Stimulated activated naive CD4-positive, alpha-beta T cell treated with Interleukin-2 at 50 U/mL for 16 hours (primary cell): Measurements from ENCODE around the gene USP11.

Source experiments
- DNase-seq: peaks from one replicate; lab custom pipeline; 2025; lab: John Stamatoyannopoulos, UW

Gene USP11

DNA sequence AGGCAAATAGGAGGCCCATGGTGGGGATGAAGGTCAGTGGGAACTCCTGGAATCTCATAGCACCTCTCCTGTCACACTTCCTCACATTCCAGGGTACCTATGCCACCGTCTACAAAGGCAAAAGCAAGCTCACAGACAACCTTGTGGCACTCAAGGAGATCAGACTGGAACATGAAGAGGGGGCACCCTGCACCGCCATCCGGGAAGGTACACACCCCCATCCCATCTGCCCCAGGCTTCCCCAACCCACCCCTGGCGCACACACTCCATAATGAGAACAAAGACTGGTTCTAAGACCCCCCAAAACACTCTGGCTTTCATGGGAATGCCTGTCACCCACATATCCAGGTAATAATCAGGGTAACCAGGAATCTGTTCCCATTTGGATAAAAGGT is 7.9 kb upstream of the USP11 start:
- DNase-seq = no peak

DNA sequence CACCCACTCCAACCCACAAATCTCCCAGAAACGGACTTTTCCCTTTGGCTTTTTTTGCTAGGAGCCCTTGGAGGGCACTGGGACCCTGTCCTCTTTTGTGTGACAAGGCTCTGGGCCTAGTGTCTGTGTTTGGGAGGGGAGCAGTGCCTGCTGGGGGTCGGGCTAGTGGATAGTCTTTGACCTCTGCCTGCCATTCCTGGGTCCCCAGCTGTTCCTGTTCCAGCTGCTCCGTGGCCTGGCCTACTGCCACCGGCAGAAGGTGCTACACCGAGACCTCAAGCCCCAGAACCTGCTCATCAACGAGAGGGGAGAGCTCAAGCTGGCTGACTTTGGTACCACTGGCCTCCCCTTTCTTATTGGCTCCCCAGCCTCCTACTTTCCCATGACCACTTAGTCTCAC is 6.7 kb upstream of the USP11 start:
- DNase-seq = no peak

DNA sequence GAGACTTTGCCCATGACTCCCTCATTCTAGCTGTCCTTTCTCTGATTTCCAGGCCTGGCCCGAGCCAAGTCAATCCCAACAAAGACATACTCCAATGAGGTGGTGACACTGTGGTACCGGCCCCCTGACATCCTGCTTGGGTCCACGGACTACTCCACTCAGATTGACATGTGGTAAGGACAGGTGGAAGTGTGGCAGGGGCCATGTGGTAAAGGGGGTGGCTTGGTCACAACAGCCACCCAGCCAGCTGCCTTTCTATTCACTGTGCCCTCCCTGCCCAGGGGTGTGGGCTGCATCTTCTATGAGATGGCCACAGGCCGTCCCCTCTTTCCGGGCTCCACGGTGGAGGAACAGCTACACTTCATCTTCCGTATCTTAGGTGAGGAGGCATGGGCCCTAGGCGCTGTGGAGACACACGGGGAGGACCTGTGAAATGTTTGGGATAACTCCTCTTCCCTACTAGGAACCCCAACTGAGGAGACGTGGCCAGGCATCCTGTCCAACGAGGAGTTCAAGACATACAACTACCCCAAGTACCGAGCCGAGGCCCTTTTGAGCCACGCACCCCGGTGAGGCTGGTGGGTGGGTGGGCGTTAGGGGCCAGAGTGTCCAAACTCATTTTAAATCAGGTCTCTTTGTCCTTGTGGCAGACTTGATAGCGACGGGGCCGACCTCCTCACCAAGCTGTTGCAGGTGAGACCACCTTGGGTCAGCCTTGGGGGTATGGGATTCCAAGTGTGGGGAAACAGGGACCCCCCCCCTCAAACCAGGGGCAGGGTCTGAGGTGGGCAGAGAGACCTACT is 6.1 kb upstream of the USP11 start:
- no peak for DNase-seq

DNA sequence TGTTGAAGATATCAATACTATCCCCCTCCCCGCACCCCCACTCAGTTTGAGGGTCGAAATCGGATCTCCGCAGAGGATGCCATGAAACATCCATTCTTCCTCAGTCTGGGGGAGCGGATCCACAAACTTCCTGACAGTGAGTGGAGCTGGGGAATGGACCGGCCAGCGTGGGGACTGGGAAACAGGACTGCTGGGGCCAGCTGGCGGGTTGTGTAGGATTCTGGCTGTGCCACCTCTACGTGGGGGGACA is 5.5 kb upstream of the USP11 start:
- no peak for DNase-seq

DNA sequence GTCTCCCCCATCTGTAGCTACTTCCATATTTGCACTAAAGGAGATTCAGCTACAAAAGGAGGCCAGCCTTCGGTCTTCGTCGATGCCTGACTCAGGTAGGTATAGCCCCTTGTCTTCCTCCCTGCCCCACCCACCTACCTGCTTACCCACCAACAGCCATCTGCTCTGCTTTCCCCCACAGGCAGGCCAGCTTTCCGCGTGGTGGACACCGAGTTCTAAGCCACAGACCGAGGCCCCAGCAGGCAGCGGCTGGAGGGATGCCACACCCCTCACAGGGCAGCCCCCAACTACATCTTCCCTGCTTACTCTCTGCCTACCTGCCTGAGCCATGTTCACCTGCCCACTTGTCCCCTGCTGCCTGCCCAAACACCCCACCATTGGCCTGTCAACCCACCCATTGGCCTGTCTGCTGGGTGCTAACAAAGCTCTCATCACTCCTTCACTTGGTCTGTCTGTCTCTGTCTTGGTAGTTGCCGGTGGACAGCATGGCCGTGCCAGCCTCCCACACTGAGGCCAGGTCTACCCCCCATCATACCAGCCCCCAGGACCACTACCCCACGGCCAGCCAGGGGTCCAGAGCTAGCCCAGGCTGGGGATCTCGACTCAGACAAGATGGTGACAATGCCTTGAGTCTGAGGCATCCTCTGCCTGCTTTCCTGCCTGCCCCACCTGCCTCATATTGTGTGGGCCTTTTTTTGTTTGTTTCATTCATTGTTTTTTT is 4.1 kb upstream of the USP11 start:
- no peak for DNase-seq

DNA sequence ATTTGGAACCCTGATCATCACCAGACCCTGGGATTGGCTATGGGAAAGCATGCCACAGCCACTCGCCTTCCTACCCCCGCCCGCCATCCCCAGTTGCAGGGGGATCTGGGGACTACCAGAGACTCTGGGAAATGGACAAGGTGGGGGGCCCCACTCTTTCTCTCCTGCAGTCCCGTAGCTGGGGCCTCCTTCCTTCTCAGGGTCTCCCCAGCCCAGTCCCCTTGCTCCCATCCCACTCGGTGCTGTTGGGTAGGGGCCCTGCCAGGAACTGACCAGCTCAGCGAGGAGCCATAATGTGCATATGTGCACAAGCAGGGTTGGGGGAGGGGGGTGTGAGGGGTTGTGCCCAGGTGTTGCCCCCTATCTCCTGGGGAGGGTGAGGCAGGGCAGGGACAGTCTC is 3.4 kb upstream of the USP11 start:
- no peak for DNase-seq

DNA sequence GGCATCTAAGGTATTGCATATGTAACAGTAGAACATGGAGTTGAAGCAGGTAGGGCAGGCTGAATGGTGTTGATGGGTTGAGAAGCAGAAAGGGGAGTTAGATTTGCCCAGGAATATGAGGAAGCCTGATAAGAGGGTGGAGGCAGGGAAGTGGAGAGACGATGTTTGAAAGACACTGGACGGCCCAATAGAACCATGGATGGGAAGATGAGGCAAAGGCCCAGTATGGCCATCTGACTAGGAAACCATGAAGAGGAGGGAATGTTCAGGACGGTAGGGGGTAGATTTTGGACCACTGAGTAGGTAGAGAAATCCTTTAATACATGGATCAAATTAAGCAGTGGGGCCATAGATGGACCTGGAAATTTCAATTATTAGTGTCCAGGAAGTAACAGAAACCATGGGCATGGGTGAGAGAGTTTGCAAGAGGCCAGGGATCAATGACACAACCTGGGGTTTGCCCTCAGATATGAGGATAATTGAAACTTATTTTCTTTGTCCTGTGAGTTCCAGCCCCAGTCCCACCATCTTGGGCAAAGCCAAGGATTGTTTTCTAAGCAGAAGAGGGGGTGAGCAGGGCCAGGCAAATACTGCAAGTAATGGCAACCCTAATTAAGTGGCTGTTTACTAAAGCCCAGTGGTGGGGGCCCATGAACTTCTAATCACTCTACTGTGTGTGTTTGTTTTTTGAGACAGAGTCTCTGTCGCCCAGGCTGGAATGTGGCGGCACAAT is 2.5 kb upstream of the USP11 start:
- DNase-seq = no peak

DNA sequence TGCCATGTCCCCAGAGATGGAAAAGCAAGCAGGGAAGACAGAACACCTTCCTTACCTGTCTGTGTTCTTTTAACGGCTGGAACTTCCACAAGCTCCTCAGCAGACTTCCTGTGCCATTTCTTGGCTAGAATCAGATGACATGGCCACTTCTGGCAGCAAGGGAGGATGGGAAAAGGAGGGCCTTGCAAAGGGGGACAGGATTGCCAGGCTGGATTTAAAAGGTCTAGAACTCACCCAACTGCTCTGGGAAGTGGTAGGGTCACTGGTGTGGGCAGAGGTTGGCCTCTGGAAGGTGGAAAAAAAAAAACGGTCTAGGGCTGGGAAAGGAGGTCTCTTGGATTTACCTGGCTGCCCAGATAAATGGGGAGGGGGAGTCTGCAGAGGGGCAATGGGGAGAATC is 1.6 kb upstream of the USP11 start:
- DNase-seq = no peak

DNA sequence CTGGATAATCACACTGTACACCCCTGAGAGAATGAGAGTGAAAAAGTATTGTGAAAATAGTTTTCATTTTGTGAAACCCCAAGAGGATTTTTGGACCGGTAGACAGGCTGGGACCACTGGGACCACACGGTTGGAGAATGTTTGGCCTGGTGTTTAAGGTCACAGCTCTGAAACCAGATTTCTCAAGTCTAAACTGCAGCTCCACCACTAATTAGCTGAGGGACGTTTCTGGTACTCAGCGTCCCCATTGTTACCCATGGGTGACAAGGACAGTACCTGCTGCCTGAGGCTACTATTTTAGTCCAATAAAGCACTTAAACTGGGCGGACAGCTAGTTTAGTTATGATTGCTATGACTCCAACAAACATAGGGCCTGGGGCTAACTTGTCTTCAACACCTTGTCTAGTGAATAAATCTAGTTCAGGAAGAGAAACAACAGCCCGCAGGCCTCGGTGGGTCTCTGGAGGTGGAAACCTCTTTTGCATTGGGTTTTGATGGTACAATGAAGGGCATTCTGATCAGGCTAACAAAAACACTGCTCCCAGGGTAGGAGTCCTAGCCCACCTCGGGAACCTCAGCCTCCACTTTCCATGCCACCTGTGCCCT is 509 bp upstream of the USP11 start:
- DNase-seq = no peak

DNA sequence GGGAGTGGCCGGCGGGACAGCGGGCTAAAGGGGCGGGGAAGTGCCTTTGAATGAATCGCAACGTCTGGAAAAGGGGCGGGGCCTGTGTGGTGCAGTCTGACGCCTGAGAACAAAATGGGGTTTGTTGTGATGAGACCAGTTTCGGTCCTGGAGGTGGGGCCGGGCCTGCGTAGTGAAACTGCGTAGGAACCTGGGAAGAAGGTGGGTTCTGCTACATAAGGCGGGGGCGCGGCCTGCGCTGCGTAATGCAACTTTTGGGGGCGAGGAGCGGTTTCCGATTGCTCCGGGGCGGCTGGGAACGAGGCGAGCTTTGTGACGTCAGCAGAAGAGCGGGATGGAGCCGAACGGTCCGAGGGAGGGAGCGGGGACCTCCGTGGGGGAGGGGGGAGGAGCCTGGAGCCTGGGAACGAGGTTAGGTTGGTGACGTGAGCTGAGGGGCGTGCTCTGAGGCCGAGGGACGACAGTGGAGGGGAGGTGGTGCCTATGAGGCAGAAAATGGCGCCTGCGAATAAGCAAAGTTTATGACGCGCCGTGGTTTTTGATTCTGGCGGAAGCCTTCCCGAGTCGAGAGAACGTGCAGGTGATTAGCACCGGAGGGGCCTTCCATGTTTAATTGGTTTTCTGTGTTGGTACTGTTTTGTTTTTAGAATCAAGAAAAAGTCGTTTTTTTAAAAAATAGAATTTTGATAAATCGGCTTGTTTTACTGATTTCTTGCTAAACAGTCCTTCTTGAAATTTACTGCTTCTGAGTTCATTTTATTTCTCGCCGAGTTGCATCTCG is 714 bp downstream of the USP11 start:
- peak; percentile 94 for DNase-seq

DNA sequence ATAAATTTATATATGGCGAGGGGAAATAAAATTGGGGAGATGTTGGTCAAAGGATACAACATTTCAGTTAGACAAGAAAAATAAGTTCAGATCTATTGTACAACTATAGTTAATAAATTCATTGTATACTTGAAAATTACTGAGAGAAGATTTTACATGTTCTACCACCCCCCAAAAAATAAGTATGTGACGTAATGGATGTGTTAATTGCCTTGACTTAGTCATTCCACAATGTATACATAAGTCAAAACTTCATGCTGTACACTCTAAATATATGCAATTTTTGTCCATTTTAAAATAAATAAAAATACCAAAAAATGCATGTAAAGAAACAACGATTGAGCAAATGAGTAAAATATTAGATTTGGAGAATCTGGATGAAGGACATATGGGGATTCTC is 1.8 kb downstream of the USP11 start:
- no peak for DNase-seq

DNA sequence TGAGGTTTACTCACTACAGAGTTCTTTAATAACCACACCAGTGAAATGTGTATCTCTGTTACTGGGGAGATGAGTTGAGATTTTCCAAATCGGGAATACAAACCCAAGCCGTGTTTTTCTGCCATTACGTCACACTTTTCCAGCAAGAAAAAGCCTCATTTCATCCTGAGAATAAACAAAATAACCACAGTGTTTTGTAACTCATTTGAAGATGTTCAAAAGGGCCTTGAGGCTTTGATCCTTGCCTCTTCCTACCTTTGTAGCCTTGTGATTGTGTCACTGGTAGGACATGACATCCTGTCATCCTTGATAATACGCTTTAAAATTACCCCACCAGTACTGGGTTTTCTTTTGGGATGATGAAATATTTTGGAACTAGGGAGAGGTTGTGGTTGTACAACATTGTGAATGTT is 2.9 kb downstream of the USP11 start:
- DNase-seq = no peak

DNA sequence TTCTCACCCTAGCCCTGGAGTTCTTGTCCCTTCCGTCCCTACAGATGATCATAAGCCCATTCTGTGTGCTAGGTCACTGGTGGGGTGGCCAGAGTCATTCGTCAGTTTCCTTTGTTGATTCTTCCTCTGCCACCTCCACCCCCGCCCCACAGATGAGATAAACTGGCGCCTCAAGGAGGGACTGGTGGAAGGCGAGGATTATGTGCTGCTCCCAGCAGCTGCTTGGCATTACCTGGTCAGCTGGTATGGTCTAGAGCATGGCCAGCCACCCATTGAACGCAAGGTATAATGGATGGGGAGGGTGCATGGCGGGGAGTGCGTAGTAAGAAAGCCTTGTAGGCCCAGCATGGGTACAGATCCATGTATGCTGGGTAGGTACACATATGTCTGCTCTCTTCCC is 6.4 kb downstream of the USP11 start:
- no peak for DNase-seq

DNA sequence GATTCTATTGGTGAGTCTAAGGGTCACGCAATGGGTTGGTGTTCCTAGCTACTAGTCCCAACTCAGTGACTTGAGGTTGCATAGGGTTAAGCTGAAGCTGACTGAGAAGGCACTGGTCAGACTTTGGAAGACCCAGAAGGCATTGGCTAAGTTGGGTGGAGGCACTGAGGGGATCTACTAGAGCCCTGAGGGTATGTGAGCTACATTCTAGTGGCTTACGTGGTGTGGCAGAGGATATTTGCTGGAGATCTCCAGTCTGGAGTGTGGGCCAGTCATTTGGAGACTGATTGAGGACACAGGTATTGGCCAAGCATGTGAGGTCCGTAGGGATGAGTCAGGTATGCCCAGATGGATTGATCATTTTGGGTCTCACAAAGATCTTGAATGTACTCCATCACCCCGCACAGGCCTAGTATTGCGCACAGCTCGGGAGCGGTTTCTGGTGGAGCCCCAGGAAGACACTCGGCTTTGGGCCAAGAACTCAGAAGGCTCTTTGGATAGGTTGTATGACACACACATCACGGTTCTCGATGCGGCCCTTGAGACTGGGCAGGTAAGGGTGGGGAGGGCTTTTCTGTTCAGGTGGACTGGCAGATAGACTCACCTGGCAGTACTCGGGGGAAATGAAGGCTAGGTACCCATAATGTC is 7.2 kb downstream of the USP11 start:
- DNase-seq = no peak

DNA sequence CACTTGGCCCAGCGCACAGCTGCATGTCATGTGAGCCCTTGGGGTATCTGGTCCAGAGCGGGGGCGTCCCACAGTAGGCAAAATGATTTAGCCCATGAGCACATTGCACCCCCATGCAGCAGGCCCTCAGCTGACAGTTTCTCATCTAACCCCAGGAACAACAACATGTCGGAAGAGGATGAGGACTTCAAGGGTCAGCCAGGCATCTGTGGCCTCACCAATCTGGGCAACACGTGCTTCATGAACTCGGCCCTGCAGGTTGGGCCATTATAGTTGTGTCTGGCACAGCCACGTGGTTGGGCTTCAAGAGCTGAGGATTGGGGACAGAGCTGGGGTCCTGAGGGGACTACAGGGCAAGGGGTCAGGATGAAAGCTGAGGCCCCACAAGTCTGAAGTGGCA is 7.8 kb downstream of the USP11 start:
- DNase-seq = no peak

DNA sequence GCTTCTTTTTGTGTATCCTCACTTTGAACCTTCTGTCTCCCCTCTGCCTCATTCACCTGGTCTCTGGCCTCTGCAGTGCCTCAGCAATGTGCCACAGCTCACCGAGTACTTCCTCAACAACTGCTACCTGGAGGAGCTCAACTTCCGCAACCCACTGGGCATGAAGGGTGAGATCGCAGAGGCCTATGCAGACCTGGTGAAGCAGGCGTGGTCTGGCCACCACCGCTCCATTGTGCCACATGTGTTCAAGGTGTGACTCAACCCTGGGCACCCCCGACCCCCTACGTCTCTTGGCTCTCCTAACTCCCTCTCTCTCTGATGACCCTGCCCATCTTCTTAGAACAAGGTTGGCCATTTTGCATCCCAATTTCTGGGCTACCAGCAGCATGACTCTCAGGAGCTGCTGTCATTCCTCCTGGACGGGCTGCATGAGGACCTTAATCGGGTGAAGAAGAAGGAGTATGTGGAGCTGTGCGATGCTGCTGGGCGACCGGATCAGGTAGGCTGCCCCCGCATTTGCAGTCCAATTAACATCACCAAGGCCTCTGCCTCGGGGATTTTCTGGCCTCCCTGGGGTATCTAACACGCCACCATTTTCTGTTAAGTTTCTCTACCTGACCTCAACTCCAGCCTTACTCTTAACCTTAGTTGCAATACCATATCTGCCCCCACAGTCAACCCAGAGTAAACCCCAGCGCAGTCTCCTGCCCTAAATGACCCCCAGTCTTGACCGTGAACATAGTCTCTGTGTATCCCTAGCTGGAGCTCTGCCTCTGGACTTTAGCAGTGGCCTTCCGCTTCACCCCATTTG is 8.6 kb downstream of the USP11 start:
- no peak for DNase-seq

DNA sequence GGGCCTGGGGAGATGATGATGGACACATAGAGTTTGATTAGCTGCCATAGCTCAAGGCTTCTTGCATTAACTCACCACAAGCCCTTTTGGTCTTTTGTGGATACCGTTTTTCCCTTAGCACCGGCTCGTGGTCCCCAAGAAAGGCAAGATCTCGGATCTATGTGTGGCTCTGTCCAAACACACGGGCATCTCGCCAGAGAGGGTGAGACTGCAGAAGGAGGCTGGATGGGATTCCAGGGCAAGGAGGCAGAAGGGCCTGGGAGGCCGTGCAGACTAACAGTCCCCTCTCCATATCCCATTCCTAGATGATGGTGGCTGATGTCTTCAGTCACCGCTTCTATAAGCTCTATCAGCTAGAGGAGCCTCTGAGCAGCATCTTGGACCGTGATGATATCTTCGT is 9.5 kb downstream of the USP11 start:
- no peak for DNase-seq

DNA sequence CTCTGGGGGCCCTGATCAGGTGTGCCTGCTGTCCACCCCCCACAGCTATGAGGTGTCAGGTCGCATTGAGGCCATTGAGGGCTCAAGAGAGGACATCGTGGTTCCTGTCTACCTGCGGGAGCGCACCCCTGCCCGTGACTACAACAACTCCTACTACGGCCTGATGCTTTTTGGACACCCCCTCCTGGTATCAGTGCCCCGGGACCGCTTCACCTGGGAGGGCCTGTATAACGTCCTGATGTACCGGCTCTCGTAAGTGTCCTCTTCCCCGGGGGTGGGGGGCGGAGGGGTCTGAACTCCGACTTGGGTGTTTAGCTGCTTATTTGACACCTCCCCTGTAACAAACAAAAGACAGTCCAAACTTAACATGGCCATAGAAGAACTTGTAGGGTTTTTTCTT is 10.5 kb downstream of the USP11 start:
- DNase-seq = no peak

DNA sequence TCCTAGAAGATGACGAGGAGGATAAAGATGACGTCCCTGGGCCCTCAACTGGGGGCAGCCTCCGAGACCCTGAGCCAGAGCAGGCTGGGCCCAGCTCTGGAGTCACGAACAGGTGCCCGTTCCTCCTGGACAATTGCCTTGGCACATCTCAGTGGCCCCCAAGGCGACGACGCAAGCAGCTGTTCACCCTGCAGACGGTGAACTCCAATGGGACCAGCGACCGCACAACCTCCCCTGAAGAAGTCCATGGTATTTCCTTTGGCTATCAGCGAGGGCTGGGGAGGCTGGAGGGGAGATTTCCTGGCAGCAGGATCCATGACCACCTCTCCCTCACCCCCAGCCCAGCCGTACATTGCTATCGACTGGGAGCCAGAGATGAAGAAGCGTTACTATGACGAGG is 11.9 kb downstream of the USP11 start:
- DNase-seq = no peak

DNA sequence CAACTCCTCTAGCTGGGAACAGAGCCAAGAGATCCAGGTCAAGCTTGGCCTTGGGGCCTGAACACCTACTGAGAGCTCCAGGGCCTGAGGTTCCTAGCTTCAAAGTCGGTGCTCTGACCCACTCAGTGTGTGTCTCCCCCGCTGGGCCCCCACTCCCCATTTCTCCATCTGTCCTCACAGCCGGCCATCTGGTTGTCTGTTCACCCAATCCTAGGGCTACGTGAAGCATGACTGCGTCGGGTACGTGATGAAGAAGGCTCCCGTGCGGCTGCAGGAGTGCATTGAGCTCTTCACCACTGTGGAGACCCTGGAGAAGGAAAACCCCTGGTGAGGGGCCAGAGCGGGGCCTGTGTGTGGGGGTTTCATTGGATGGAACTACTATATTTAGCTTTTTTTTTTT is 12.3 kb downstream of the USP11 start:
- DNase-seq = no peak
